ENCODE results near the gene FGFBP2.

FGFBP2 gene

GRCh38 chr4:15936495-15936894 is 26.5 kb downstream of the FGFBP2 start:
- H3K4me3 ChIP-seq (ENCODE audit: control insufficient read depth, low read depth, low read length), result no peak overlapping the region
- no peak for TF ChIP-seq CTCF (conservative IDR thresholded peaks at IDR 0.05; ENCODE audit: control insufficient read depth, insufficient read depth, low read depth, low read length)
- DNase-seq (ENCODE audit: low read depth), result no peak

GRCh38 chr4:15935504-15936402 is 27.2 kb downstream of the FGFBP2 start:
- DNase-seq (ENCODE audit: low read depth), result no peak
- H3K4me3 ChIP-seq (ENCODE audit: control insufficient read depth, low read depth, low read length), result no peak overlapping the region
- TF ChIP-seq CTCF (conservative IDR thresholded peaks at IDR 0.05; ENCODE audit: control insufficient read depth, insufficient read depth, low read depth, low read length), result no peak

- TF ChIP-seq CTCF (conservative IDR thresholded peaks at IDR 0.05; ENCODE audit: control insufficient read depth, insufficient read depth, low read depth, low read length), result no peak
- no peak for DNase-seq (ENCODE audit: low read depth)
- H3K4me3 ChIP-seq (ENCODE audit: control insufficient read depth, low read depth, low read length), result no peak overlapping the region
Observed at GRCh38 chr4:15934259-15934658, 28.7 kb downstream of the FGFBP2 start.

- TF ChIP-seq CTCF (conservative IDR thresholded peaks at IDR 0.05; ENCODE audit: control insufficient read depth, insufficient read depth, low read depth, low read length), result no peak
- no peak for DNase-seq (ENCODE audit: low read depth)
- H3K4me3 ChIP-seq (ENCODE audit: control insufficient read depth, low read depth, low read length), result no peak overlapping the region
Observed at GRCh38 chr4:15931451-15932210, 31.3 kb downstream of the FGFBP2 start.

- no peak overlapping the region for H3K4me3 ChIP-seq (ENCODE audit: control insufficient read depth, low read depth, low read length)
- TF ChIP-seq CTCF (conservative IDR thresholded peaks at IDR 0.05; ENCODE audit: control insufficient read depth, insufficient read depth, low read depth, low read length), result no peak
- DNase-seq (ENCODE audit: low read depth), result peak; percentile 59
Observed at GRCh38 chr4:15930314-15930713, 32.7 kb downstream of the FGFBP2 start.

- TF ChIP-seq CTCF (conservative IDR thresholded peaks at IDR 0.05; ENCODE audit: control insufficient read depth, insufficient read depth, low read depth, low read length), result no peak
- no peak overlapping the region for H3K4me3 ChIP-seq (ENCODE audit: control insufficient read depth, low read depth, low read length)
- no peak for DNase-seq (ENCODE audit: low read depth)
Observed at GRCh38 chr4:15929540-15929939, 33.4 kb downstream of the FGFBP2 start.

Data from fibroblast of mammary gland (primary cell).